ENCODE measurements around the gene CD151. TPM values are rescaled to one million over a fixed set of nuclear protein-coding genes. Genes with fewer than 3 reads are reported as not detected.

The CD151 gene
- total and polyA plus RNA-seq, 10 donors: 38.0 to 142 (median 81.4) TPM

DNA sequence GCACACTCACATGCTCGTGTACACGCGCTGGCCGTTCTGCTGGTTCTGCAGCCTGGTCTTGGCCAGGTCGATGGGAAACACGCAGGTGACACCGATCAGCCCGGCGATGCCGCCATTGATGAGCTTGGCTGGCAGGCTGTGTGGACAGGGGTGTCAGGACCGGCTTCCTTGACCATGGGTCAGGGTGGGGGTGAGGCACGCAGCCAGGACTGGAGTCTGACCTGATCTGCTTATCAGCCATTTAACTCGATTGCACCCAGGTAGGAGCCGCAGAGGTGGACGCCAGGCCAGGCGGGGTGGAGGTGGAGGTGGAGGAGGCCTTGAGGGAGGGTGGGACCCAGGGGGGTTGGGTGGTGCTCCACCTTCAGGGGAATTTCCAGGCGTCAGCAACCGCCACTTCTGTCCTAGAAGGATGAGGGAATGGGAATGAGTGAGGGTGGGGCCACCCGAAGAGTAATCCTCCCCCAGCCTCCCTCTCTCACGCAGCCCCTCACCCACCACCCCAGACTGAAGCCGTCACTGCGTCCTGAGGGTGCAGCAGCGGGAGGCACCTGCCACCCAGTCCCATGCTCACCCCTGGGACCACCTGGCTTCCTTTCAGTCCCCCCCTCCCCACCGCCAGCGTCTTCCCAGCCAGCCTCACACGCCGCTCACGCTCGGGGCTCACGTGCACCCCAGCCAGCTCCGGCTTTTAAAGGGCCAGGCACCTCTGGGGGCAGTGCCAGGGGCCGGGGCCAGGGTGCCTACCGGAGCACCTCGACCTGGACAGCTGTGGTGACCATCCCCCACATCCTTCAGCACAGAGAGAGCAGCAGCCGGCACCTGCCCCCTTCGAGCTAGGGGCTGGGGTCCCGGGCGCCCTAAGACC lies 37.8 kb upstream of the CD151 start:
- Histone ChIP-seq H3K27me3 (replicated peaks in 1 of 7) (peaks cover 0 to 11% (median 6%) of the 10 kb centered on the region in 7 donors), H3K4me3 (peak overlapping the region in 6 of 8 donors; percentile 73 to 96 (median 92)), H3K27ac (peak overlapping the region in 5 of 8 donors; percentile 78 to 96 (median 91)), H3K4me1 (peaks cover 15 to 54% (median 42%) of the 10 kb centered on the region in 6 donors), H3K36me3 (peaks cover 0 to 53% (median 28%) of the 10 kb centered on the region in 6 donors), H3K9me3 (no peaks in the 10 kb centered on the region)
- DNase-seq: peak; percentile 83
- intact Hi-C loops (cut with DNase I; ENCODE audit: low total_unique reads): no loop called here
- TF ChIP-seq POLR2AphosphoS5 (IDR thresholded peaks at IDR 0.05) (no peak), POLR2A (IDR thresholded peaks at IDR 0.05) (no peak)
- 56 to 73% (median 69%) methylated on average over 29 to 38 of the region's 38 CpGs for WGBS, 5 donors

DNA sequence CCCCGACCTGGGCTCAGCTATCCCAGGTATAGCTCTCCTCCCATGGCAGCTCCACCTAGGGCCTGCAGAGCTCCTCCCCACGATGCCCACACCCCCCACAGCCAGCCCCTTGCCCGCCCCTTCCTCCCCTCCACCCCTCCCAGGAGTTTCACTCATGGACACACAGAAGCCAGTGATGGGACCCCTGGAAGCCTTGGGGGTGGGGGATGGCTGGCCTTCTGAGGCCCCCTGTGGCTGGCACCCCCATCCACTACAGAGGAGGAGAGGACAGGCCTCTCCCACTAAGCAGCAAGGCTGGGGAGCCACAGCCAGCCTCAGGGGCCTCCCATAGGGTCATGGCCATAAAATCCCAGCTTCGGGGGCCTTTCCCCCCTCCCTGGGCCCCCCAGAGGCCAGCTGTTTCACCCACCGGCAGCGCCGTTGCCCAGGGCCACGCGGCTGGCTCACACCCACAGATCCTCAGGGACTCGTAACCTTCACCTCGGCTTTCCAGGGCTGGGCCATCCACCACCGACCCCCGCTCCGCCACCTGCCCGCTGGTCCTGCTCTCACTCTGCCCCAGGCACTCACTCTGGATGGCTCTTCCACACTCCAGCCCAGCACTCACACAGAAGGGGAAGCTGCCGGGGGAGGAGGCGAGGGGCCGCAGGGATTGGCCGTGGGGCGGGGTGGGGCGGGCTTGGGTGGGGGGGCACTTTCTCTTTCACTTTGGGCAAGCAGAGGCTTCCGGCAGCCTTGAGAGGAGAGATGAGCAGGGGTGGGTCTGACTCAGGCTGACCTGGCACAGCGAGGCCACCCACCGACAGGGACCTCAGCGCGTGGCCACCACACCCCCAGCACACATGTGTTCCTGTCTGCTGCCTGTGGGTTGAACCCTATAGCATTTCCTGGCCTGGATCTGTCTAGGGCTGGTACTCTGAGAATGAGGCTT lies 36.9 kb upstream of the CD151 start:
- H3K27ac ChIP-seq: peak overlapping the region; percentile 78 to 96 (median 89)
- TF ChIP-seq, protein P1, sequence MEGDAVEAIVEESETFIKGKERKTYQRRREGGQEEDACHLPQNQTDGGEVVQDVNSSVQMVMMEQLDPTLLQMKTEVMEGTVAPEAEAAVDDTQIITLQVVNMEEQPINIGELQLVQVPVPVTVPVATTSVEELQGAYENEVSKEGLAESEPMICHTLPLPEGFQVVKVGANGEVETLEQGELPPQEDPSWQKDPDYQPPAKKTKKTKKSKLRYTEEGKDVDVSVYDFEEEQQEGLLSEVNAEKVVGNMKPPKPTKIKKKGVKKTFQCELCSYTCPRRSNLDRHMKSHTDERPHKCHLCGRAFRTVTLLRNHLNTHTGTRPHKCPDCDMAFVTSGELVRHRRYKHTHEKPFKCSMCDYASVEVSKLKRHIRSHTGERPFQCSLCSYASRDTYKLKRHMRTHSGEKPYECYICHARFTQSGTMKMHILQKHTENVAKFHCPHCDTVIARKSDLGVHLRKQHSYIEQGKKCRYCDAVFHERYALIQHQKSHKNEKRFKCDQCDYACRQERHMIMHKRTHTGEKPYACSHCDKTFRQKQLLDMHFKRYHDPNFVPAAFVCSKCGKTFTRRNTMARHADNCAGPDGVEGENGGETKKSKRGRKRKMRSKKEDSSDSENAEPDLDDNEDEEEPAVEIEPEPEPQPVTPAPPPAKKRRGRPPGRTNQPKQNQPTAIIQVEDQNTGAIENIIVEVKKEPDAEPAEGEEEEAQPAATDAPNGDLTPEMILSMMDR (IDR thresholded peaks at IDR 0.05 in 8 of 11, conservative IDR thresholded peaks at IDR 0.05 in 3 of 11): no peak
- peak; percentile 71 to 78 (median 77) for TF ChIP-seq POLR2AphosphoS5 (IDR thresholded peaks at IDR 0.05)
- peaks cover 15 to 49% (median 42%) of the 10 kb centered on the region in 6 donors for H3K4me1 ChIP-seq
- intact Hi-C loops (cut with DNase I; ENCODE audit: low total_unique reads): no loop called here
- H3K27me3 ChIP-seq (replicated peaks in 1 of 7): peaks cover 0 to 2% (median 0%) of the 10 kb centered on the region in 7 donors
- H3K4me3 ChIP-seq: peak overlapping the region; percentile 46 to 96 (median 92)
- peak; percentile 94 for DNase-seq
- peaks cover 0 to 59% (median 32%) of the 10 kb centered on the region in 6 donors for H3K36me3 ChIP-seq
- no peaks in the 10 kb centered on the region for H3K9me3 ChIP-seq
- 3 to 7% (median 4%) methylated on average over 12 to 26 of the region's 26 CpGs for WGBS, 5 donors

DNA sequence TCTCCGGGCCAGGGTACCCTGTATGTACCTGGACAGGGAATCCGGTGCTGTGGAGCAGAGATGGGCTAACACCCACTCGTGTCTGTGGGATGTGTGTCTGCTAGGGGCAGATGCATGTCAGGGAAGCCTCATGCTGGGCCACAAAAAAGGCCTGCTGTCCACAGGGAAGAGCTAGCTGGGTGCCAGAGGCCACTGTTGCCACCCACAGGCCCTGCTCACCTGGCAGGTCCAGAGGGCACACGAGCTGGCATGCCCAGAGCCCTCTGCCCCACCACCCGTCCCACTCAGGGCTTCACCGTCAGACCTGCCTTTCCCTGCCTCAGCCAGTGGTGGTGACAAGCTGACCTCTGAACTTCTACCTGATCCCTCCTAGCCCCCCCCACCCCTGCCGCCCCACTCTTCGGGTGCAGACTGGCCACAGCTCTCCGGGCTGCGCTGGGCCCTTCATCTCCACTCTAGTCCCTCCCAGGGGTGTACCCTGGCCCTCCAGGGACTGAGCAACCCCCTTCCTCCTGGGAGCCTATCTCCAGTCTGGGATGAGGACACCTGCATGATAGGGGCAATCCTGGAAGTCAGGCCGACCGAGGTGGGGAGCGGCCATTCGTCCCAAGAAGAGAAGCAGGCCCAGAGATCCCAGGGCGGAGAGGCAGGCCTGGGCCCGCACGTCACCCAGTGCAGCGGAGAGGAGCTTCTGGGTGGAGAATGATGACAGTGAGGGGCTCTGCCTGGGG lies 36.0 kb upstream of the CD151 start:
- 22 to 37% (median 25%) methylated on average over 12 to 18 of the region's 18 CpGs for WGBS, 5 donors
- peaks cover 15 to 53% (median 43%) of the 10 kb centered on the region in 6 donors for H3K4me1 ChIP-seq
- DNase-seq: peak; percentile 85
- H3K27ac ChIP-seq: peak overlapping the region; percentile 78 to 96 (median 89)
- intact Hi-C loops (cut with DNase I; ENCODE audit: low total_unique reads): no loop called here
- H3K36me3 ChIP-seq: peaks cover 0 to 59% (median 25%) of the 10 kb centered on the region in 6 donors
- H3K4me3 ChIP-seq: peak overlapping the region; percentile 46 to 96 (median 92)
- H3K9me3 ChIP-seq: no peaks in the 10 kb centered on the region
- TF ChIP-seq, protein P1 (IDR thresholded peaks at IDR 0.05 in 8 of 11, conservative IDR thresholded peaks at IDR 0.05 in 3 of 11): no peak
- no peak for TF ChIP-seq POLR2AphosphoS5 (IDR thresholded peaks at IDR 0.05)
- no peak for TF ChIP-seq POLR2A (IDR thresholded peaks at IDR 0.05)
- H3K27me3 ChIP-seq (replicated peaks in 1 of 7): no peaks in the 10 kb centered on the region

Data from spleen (tissue), 11 donors.